Esophagus muscularis mucosa (tissue), 4 donors: ENCODE measurements around the gene DLGAP4.

Experiments
- CTCF ChIP-seq, 3 experiments: fragments of 200-600 bp in 2 of 3; fragments of 450-650 bp in 1 of 3; sonication (generic) in 2 of 3; IDR thresholded peaks; one replicate each; pipeline ENCODE4 v1.5.1; 2017 to 2019; ENCODE audit warnings: antibody characterized with exemption in 3 of 3, mild to moderate bottlenecking in 2 of 3, moderate library complexity in 1 of 3
- EP300 ChIP-seq: sonication (generic); formaldehyde crosslinking; IDR thresholded peaks from one replicate; pipeline ENCODE4 v1.6.1; 2017; ENCODE audit warnings: antibody characterized with exemption
- POLR2AphosphoS5 ChIP-seq, 2 donors: sonication (generic); formaldehyde crosslinking; IDR thresholded peaks; one replicate each; pipeline ENCODE4 v1.6.1; 2017; ENCODE audit warnings: antibody characterized with exemption in 2 of 2

- TF ChIP-seq CTCF (IDR thresholded peaks at IDR 0.05) (no peak), POLR2AphosphoS5 (IDR thresholded peaks at IDR 0.05) (no peak), EP300 (no peak)
Measured at GRCh38 chr20:36482044-36482473, 175.9 kb downstream of the DLGAP4 start.
